HCT116 (cell line): Measurements from ENCODE around the gene SCGB1D2. TPM values are rescaled to one million over a fixed set of nuclear protein-coding genes. Genes with fewer than 3 reads are reported as not detected.

Experiments
- total RNA-seq: library from RNA; stranded (reverse); gene quantifications from one replicate; pipeline ENCODE4 v1.2.1, GENCODE V29; 2021; ENCODE audit not compliant: unreplicated experiment

Gene SCGB1D2
- total RNA-seq, 1 experiment from 2014 or later, result not detected

Other genes with a start within 250 kb of the SCGB1D2 start
- 118 TPM for gene INCENP, start 118.2 kb upstream of the SCGB1D2 start, total RNA-seq
- not detected for gene SCGB1D1, start 52.0 kb upstream of the SCGB1D2 start, total RNA-seq
- not detected for gene SCGB2A1, start 33.6 kb upstream of the SCGB1D2 start, total RNA-seq
- not detected for gene SCGB2A2, start 27.9 kb downstream of the SCGB1D2 start, total RNA-seq
- gene SCGB1D4, start 56.8 kb downstream of the SCGB1D2 start, total RNA-seq, result not detected
- gene ASRGL1, start 95.2 kb downstream of the SCGB1D2 start, total RNA-seq, result 27.6 TPM
- 2.0 TPM for gene SCGB1A1, start 176.8 kb downstream of the SCGB1D2 start, total RNA-seq